Stimulated activated naive B cell treated with anti-CD40 and anti-IgM and Interleukin-4, amounts not matched to agents 10 μg/mL and 1 μg/mL and 100 μg/mL, for 72 hours (primary cell): ENCODE data around the gene NR6A1.
"Not testable (repeated sequence)": the region's sequence is repeated elsewhere in the genome, so short reads cannot be mapped to it uniquely, and the experiment has no call there.

ENCODE experiments used
- ATAC-seq, 2 donors: fragments of 150-1000 bp; cut with Tn5 transposase; replicated peaks; 2 replicates each; pipeline ENCODE4 v1.10.0; 2021; ENCODE audit warnings: moderate library complexity in 1 of 2
- DNase-seq: peaks from one replicate; pipeline ENCODE4 v3.0.0; 2021
- H3K27ac Mint-ChIP-seq: one replicate; pipeline ENCODE4 v1.8.0; 2022; ENCODE audit warnings: mild to moderate bottlenecking, mixed read lengths
- H3K27me3 Mint-ChIP-seq, 2 donors: one replicate each; pipeline ENCODE4 v1.8.0; 2022; ENCODE audit warnings: mixed read lengths in 2 of 2
- H3K36me3 Mint-ChIP-seq, 2 donors: one replicate each; pipeline ENCODE4 v1.8.0; 2022; ENCODE audit warnings: mixed read lengths in 2 of 2, mild to moderate bottlenecking in 1 of 2
- H3K4me1 Mint-ChIP-seq, 2 donors: one replicate each; pipeline ENCODE4 v1.8.0; 2022; ENCODE audit warnings: mixed read lengths in 2 of 2, mild to moderate bottlenecking in 1 of 2
- H3K4me3 Mint-ChIP-seq, 2 donors: one replicate each; pipeline ENCODE4 v1.8.0; 2022; ENCODE audit warnings: mild to moderate bottlenecking in 2 of 2, mixed read lengths in 2 of 2, moderate library complexity in 1 of 2
- H3K9me3 Mint-ChIP-seq, 2 donors: one replicate each; pipeline ENCODE4 v1.8.0; 2022; ENCODE audit warnings: mixed read lengths in 2 of 2, mild to moderate bottlenecking in 1 of 2

NR6A1 gene

DNA sequence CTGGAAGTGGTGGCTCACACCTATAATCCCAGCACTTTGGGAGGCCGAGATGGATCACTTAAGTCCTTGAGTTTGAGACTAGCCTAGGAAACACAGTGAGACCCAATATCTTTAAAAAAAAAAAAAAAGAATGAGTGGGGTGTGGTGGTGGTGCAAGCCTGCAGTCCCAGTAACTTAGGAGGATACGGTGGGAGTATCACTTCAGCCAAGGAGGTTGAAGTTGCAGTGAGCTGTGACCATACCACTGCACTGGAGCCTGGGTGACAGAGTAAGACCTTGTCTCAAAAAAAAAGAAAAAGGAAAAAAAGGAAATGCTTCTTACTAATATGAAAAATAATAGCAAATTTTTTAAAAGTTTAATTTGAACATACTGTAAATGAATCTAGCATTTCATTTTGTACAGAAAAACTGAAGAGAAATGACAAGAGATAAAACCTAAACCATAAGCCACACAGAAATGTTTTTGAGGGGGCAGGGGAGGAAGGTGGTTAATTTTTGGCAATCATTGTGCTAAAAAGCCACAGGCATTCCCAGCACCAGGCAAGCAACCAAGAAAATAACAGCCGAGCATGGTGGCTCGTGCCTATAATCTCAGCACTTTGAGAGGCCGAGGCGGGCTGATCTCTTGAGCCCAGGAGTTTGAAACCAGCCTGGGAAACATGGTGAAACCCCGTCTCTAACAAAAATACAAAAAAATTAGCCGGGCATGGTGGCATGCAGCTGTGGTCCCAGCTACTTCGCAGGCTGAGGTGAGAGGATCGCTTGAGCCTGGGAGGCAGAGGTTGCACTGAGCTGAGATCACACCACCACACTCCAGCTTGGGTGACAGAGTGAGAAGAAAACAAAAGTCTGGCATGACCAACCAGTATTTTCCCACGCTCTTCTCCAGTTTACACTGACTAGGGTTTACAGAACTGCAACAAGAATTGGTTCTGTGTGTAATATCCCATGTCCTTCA lies 149.5 kb downstream of the NR6A1 start:
- Mint-ChIP-seq H3K27ac (no peak overlapping the region), H3K9me3 (no peaks in the 10 kb centered on the region), H3K4me3 (no peak overlapping the region), H3K36me3 (no peaks in the 10 kb centered on the region), H3K4me1 (no peaks in the 10 kb centered on the region), H3K27me3 (no peaks in the 10 kb centered on the region)
- DNase-seq (no peak), ATAC-seq (no peak)

GRCh38 chr9:124618476-124618875 lies 152.6 kb downstream of the NR6A1 start:
- no peak for DNase-seq
- Mint-ChIP-seq H3K27me3 (no peaks in the 10 kb centered on the region), H3K4me3 (no peak overlapping the region), H3K4me1 (peaks cover 0 to 3% of the 10 kb centered on the region in 2 donors), H3K36me3 (no peaks in the 10 kb centered on the region), H3K27ac (no peak overlapping the region), H3K9me3 (no peaks in the 10 kb centered on the region)
- no peak for ATAC-seq

DNA sequence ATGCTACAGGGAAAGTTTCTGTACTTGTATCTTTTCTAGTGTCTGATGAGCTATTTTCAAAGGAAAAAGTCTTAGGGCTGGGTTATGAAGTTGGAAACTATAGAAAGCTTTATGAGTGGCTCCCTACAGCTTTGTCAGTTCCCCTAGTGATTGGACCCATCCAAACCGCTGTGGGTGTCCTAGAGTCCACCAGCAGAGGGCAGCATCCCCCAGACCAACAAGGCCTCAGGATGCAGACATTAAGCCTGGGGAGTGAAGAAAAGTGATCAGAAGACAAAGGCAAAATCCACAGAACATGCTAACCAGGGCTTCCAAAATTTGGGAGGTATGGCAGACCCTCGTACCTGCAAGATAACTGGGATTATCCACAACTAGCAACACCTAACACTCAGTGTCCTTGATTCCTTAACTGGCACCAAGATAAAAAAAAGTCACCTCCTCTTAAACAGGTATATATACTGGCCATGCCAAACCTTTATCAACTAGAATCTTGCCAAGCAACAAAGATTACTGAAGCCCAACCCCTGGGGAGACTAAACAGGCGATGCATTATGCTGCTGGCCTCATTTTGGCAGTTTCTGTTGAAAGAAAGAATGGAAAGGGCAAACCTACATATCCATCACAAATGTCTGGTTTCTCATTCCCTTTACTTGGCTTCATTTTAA lies 153.5 kb downstream of the NR6A1 start:
- Mint-ChIP-seq H3K9me3 (no peaks in the 10 kb centered on the region), H3K27me3 (no peaks in the 10 kb centered on the region)
- ATAC-seq: peak; percentile 93 to 95

DNA sequence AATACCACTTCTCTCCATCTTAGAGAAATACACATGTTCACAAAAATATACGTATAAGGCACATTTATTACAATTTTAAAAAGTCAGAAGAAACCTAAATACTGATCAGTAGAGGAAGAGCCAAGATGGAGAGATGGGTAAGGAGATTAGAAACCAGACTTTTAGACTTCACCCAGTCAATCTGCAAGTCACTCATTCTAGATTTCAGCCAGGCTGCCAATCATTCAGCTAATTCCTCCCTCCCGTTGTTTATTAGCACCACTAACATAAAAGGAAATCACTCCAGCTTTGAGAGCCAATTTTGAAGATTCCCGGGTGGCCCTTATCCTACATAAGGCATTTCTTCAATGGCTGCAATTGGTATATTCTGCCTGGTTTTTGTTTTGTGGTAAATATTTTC lies 154.2 kb downstream of the NR6A1 start:
- H3K4me1 Mint-ChIP-seq: peaks cover 0 to 3% of the 10 kb centered on the region in 2 donors
- DNase-seq (no peak), ATAC-seq (no peak)
- H3K9me3 Mint-ChIP-seq: no peaks in the 10 kb centered on the region
- no peak overlapping the region for H3K27ac Mint-ChIP-seq
- no peaks in the 10 kb centered on the region for H3K36me3 Mint-ChIP-seq
- no peaks in the 10 kb centered on the region for H3K27me3 Mint-ChIP-seq
- no peak overlapping the region for H3K4me3 Mint-ChIP-seq

More for the DNA sequence above, 153.5 kb downstream of the NR6A1 start:
- Mint-ChIP-seq H3K27ac (no peak overlapping the region), H3K36me3 (no peaks in the 10 kb centered on the region), H3K4me3 (no peak overlapping the region), H3K4me1 (peaks cover 0 to 3% of the 10 kb centered on the region in 2 donors)
- DNase-seq: peak; percentile 56

- not testable (repeated sequence) for H3K27me3 Mint-ChIP-seq, ATAC-seq, H3K9me3 Mint-ChIP-seq, H3K27ac Mint-ChIP-seq, H3K36me3 Mint-ChIP-seq, H3K4me1 Mint-ChIP-seq, H3K4me3 Mint-ChIP-seq, DNase-seq
These were observed 155.3 kb downstream of the NR6A1 start for GRCh38 chr9:124615840-124616239.

DNA sequence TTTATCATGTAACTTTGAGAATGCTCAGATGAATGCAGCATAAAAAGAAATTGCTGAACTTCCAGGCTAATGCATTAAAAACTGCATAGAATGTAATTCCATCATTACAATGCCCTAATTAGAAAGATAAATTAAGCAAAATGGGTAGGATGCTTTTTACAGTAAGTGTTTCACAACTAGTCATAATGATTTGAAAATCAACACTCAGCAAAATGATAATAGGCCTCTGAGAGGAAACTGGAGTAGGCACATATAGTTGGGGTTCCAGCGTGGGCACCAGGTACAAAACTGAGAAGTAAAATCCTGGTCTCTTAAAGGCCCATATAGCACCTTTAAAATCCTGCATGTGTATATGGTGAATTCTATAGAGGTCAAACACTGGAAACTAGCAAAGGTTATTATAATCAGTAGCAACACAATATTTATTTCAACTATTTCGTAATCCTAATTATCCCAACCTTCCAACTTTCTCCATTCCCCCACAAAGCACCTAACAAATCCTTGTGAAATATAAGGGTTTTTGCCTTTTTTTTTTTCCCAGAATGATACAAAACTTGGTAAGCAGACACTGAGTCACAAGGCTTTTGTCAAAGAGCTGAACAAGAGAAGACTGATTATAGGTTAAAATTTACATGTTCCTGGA lies 155.9 kb downstream of the NR6A1 start:
- peaks cover 0 to 3% of the 10 kb centered on the region in 2 donors for H3K4me1 Mint-ChIP-seq
- no peak for ATAC-seq
- H3K9me3 Mint-ChIP-seq: no peaks in the 10 kb centered on the region
- H3K4me3 Mint-ChIP-seq: no peak overlapping the region
- H3K27ac Mint-ChIP-seq: no peak overlapping the region
- H3K36me3 Mint-ChIP-seq: no peaks in the 10 kb centered on the region
- DNase-seq: no peak
- H3K27me3 Mint-ChIP-seq: no peaks in the 10 kb centered on the region

- peaks cover 0 to 3% of the 10 kb centered on the region in 2 donors for H3K4me1 Mint-ChIP-seq
These were observed 157.3 kb downstream of the NR6A1 start for GRCh38 chr9:124613849-124614248.

GRCh38 chr9:124611106-124611505 lies 160.0 kb downstream of the NR6A1 start:
- Mint-ChIP-seq H3K27ac (no peak overlapping the region), H3K36me3 (no peaks in the 10 kb centered on the region), H3K4me3 (no peak overlapping the region)

More at GRCh38 chr9:124613849-124614248, 157.3 kb downstream of the NR6A1 start:
- Mint-ChIP-seq H3K4me3 (no peak overlapping the region), H3K9me3 (no peaks in the 10 kb centered on the region), H3K27ac (no peak overlapping the region), H3K36me3 (no peaks in the 10 kb centered on the region), H3K27me3 (no peaks in the 10 kb centered on the region)
- no peak for DNase-seq
- no peak for ATAC-seq

GRCh38 chr9:124606027-124606426 lies 165.1 kb downstream of the NR6A1 start:
- no peaks in the 10 kb centered on the region for H3K9me3 Mint-ChIP-seq
- H3K36me3 Mint-ChIP-seq: no peaks in the 10 kb centered on the region
- no peak overlapping the region for H3K4me3 Mint-ChIP-seq
- ATAC-seq: no peak
- H3K27me3 Mint-ChIP-seq: no peaks in the 10 kb centered on the region
- no peaks in the 10 kb centered on the region for H3K4me1 Mint-ChIP-seq
- DNase-seq: no peak
- H3K27ac Mint-ChIP-seq: no peak overlapping the region

More at GRCh38 chr9:124611106-124611505, 160.0 kb downstream of the NR6A1 start:
- DNase-seq: no peak
- Mint-ChIP-seq H3K27me3 (no peaks in the 10 kb centered on the region), H3K9me3 (no peaks in the 10 kb centered on the region), H3K4me1 (peaks cover 0 to 3% of the 10 kb centered on the region in 2 donors)
- no peak for ATAC-seq

GRCh38 chr9:124605258-124605657 lies 165.9 kb downstream of the NR6A1 start:
- Mint-ChIP-seq H3K4me3 (no peak overlapping the region), H3K9me3 (no peaks in the 10 kb centered on the region), H3K27me3 (peaks cover 0 to 3% of the 10 kb centered on the region in 2 donors), H3K27ac (no peak overlapping the region), H3K36me3 (peaks cover 0 to 4% of the 10 kb centered on the region in 2 donors), H3K4me1 (no peaks in the 10 kb centered on the region)
- no peak for ATAC-seq
- no peak for DNase-seq

DNA sequence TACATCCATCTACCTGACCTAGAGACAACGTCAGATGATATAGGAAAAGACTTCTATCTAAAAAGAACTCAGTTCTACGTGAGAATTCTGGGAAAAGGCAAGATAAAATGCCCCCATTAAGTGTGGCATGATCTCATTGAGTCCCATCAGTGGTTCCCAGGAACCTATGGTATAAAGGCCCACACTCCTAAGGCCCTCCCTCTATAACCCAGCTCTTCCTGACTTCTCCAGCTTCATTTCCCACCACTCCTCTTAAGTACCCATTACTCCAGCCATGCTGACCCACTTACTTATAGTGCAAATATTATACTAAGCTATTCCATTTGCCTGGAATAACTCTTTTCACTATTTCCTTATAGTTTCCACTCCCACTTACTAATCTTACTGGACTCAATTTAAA lies 168.5 kb downstream of the NR6A1 start:
- Mint-ChIP-seq H3K27me3 (peaks cover 4 to 7% of the 10 kb centered on the region in 2 donors), H3K9me3 (no peaks in the 10 kb centered on the region), H3K4me1 (no peaks in the 10 kb centered on the region), H3K4me3 (no peak overlapping the region), H3K27ac (no peak overlapping the region), H3K36me3 (peaks cover 4% of the 10 kb centered on the region in 2 donors)
- ATAC-seq: no peak
- no peak for DNase-seq

- ATAC-seq (no peak), DNase-seq (no peak)
- Mint-ChIP-seq H3K4me1 (no peaks in the 10 kb centered on the region), H3K36me3 (peaks cover 4% of the 10 kb centered on the region in 2 donors), H3K4me3 (no peak overlapping the region), H3K27ac (no peak overlapping the region), H3K9me3 (no peaks in the 10 kb centered on the region), H3K27me3 (peaks cover 4 to 7% of the 10 kb centered on the region in 2 donors)
These were observed 168.9 kb downstream of the NR6A1 start for GRCh38 chr9:124602204-124602603.

DNA sequence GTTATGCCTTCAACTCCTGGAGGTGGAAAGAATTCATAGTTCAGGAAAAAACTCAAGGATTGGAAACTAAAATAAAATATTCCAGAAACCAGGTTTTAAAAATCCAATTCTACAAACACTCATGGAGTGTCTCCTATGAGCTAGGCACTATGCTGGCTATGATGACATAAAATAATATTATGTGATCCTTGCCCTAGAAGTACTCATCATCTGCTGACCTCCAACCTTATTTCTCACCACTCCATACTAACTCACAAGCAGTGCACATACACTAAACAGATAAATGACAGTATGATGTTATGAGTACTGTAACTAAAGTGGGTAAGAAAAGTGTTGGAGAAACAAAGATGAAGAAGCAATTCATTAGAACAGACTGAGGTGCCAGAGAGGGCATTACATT lies 170.7 kb downstream of the NR6A1 start:
- Mint-ChIP-seq H3K4me3 (no peak overlapping the region), H3K27me3 (peaks cover 4 to 7% of the 10 kb centered on the region in 2 donors), H3K36me3 (peaks cover 4% of the 10 kb centered on the region in 2 donors), H3K9me3 (no peaks in the 10 kb centered on the region), H3K27ac (no peak overlapping the region), H3K4me1 (no peaks in the 10 kb centered on the region)
- DNase-seq: no peak
- no peak for ATAC-seq

DNA sequence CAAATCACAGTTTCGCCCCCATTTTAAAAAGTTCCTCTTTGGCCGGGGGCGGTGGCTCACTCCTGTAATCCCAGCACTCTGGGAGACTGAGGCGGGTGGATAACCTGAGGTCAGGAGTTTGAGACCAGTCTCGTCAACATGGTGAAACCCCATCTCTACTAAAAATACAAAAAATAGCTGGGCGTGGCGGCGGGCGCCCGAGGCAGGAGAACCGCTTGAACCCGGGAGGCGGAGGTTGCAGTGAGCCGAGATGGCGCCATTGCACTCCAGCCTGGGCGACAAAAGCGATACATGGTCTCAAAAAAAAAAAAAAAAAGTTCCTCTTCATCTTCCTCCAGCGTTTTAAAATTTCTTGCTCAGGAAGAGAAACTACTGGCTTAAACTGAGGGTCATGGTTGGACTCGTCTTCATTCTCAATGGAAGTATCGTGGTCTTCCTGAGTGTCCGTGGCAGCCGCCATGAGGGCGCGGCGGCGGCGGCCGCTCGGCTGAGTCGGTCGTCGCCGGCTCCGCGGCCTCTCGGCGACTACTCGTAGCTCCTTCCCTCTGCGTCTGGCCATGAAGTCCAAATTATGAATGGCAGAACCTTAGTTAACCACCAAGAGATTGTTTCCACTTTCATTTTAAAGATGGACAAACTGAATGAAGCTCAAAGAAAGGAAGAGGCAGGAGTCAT lies 171.9 kb downstream of the NR6A1 start:
- no peak for ATAC-seq
- H3K9me3 Mint-ChIP-seq: no peaks in the 10 kb centered on the region

More for the DNA sequence above, 171.9 kb downstream of the NR6A1 start:
- H3K4me3 Mint-ChIP-seq: no peak overlapping the region
- no peaks in the 10 kb centered on the region for H3K4me1 Mint-ChIP-seq
- peaks cover 4 to 7% of the 10 kb centered on the region in 2 donors for H3K27me3 Mint-ChIP-seq
- no peak overlapping the region for H3K27ac Mint-ChIP-seq
- peaks cover 4% of the 10 kb centered on the region in 2 donors for H3K36me3 Mint-ChIP-seq
- no peak for DNase-seq
